DOHH2 (cell line): ENCODE data around the gene PSMD14.

ENCODE experiments used
- CTCF ChIP-seq: fragments of 200-600 bp; sonication (generic); IDR thresholded peaks from one replicate; pipeline ENCODE4 v1.5.1; 2014; ENCODE audit warnings: antibody characterized with exemption, mild to moderate bottlenecking, low read depth, low read length; ENCODE audit not compliant: poor library complexity, severe bottlenecking
- EZH2phosphoT487 ChIP-seq: fragments of 200-600 bp; sonication (generic); IDR thresholded peaks from 2 replicates; pipeline ENCODE4 v1.6.1; 2017; ENCODE audit warnings: borderline replicate concordance, mild to moderate bottlenecking, antibody characterized with exemption, low read length, moderate library complexity, mixed read lengths

GRCh38 chr2:161307676-161308075, 549 bp upstream of the PSMD14 start:
- TF ChIP-seq CTCF (no peak), EZH2phosphoT487 (no peak)
